ENCODE data around the gene KLHL24.
"Not testable (repeated sequence)": the region's sequence is repeated elsewhere in the genome, so short reads cannot be mapped to it uniquely, and the experiment has no call there.

The KLHL24 gene

GRCh38 chr3:183636221-183637105, 1.0 kb downstream of the KLHL24 start:
- DNase-seq: peak; percentile 98

- DNase-seq: no peak
Observed at GRCh38 chr3:183637106-183637486, 1.7 kb downstream of the KLHL24 start.

GRCh38 chr3:183637633-183638032, 2.2 kb downstream of the KLHL24 start:
- not testable (repeated sequence) for DNase-seq

DNA sequence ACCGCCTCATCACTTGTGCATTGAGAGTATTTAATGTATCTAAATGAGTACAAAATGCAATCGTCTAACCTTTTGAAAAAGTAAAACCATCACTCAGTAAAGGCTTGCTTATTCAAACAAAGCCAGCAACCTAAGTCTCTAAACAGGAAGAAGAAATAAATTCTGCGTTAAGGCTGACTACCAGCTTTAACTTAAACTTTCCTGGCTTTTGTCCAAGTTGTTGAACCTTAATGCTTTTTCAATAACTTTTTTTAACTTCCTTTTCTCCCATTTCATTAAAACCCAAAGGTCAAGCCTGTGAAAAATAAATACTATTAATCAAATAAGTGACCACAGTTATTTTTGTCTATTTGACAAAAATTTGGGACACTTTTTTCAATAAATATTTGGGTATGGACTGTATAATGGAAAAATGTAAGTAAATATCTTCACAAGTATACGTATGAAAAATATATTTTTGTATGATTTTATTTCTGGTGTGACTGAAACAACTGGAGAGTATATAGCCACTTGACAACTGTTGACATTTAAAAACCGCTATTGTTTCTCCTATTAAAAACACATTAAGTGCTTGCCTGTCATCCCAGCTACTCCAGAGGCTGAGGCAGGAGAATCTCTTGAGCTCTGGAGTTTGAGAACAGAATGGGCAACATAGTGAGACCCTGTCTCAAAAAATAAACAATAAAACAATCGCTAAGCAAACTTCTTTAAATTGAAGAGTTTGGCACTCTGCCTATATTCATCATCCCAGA, 2.9 kb downstream of the KLHL24 start:
- no peak for DNase-seq

DNA sequence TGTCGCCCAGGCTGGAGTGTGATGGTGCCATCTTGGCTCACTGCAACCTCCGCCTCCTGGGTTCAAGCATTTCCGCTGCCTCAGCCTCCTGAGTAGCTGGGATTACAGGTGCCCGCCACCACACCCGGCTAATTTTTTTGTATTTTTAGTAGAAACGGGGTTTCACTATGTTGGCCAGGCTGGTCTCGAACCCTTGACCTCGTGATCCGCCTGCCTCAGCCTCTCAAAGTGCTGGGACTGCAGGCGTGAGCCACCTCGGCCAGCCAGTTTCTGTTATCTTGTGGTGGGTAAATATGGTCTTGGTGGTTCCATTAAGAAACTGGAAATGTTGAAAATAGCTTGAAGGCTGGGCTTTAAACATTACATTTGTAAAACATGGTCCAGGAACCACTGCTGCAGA, 5.2 kb downstream of the KLHL24 start:
- not testable (repeated sequence) for DNase-seq

GRCh38 chr3:183641882-183642281, 6.5 kb downstream of the KLHL24 start:
- no peak for DNase-seq

DNA sequence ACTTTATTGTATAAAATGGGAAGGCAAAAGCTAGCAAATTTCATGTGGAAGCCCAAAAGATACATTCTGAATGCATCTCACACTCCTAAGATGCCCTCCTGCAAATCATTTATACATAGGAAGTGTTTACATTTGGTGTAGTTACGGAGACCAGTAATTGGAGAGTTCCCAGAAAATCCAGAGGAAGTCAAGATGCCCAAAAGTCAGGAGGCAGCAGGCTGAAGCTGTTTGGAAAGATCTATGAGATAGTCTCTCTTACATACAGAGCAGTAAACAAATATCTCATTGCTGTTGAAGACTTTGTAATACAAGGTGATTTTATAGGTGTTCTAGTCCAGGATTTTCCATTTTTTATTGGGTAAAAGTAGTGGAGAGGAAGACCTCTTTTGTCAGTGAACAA, 8.8 kb downstream of the KLHL24 start:
- DNase-seq: no peak

- no peak for DNase-seq
Observed at GRCh38 chr3:183645254-183645653, 9.8 kb downstream of the KLHL24 start.

DNA sequence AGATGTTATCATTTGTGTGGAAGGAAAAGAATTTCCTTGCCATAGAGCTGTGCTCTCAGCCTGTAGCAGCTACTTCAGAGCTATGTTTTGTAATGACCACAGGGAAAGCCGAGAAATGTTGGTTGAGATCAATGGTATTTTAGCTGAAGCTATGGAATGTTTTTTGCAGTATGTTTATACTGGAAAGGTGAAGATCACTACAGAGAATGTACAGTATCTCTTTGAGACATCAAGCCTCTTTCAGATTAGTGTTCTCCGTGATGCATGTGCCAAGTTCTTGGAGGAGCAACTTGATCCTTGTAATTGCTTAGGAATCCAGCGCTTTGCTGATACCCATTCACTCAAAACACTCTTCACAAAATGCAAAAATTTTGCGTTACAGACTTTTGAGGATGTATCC, 15.1 kb downstream of the KLHL24 start:
- DNase-seq: no peak

GRCh38 chr3:183653209-183654064, 18.0 kb downstream of the KLHL24 start:
- no peak for DNase-seq

GRCh38 chr3:183654727-183655126, 19.3 kb downstream of the KLHL24 start:
- no peak for DNase-seq

- no peak for DNase-seq
Observed at GRCh38 chr3:183662099-183662498, 26.7 kb downstream of the KLHL24 start.

DNA sequence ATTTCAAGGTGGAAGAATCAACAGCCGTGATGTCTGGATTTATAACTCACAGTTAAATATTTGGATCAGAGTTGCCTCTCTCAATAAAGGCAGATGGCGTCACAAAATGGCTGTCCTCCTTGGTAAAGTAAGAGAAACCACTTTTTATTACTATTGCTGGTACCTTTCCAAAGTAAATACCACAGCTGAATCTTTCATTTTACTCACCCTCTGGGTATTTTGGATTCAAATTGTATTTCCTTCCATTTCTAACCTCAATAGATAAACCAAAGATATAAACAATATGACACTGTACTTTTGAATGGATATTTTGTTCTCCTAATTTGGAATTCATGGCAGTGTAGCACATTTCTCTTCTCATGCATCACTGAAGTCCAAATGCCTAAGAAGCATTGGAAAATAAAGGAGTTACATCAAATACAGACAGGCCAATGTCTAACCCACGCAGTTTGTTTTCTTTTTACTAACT, 29.5 kb downstream of the KLHL24 start:
- DNase-seq: no peak

DNA sequence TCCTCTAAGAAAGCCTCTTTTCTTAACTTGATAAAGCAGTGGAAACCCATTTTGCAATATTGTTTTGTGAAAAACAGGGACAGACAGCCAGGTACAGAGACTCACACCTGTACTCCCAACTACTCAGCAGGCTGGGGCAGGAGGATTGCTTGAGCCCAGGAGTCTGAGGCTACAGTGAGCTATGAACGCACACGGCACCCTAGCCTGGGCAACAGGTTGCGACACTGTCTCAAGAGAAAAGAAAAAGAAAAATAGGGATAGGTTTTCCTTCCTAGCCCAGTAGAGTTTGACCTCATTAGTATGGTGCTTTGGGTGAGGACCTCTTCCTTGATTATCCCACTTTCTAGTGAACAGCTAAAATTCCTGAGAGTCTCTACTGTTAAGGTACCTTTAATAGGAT, 44.6 kb downstream of the KLHL24 start:
- no peak for DNase-seq

DNA sequence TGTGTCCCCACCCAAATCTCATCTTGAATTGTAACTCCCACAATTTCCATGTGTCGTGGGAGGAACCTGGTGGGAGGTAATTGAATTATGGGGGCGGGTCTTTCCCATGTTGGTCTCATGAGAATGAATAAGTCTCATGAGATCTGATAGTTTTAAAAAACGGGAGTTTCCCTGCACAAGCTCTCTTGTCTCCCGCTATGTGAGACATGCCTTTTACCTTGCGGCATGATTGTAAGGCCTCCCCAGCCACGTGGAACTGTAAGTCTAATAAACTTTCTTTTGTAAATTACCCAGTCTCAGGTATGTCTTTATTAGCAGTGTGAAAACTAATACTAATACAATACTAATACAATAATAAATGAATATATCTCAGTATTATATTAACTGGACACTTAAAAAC, 52.3 kb downstream of the KLHL24 start:
- no peak for DNase-seq

DNA sequence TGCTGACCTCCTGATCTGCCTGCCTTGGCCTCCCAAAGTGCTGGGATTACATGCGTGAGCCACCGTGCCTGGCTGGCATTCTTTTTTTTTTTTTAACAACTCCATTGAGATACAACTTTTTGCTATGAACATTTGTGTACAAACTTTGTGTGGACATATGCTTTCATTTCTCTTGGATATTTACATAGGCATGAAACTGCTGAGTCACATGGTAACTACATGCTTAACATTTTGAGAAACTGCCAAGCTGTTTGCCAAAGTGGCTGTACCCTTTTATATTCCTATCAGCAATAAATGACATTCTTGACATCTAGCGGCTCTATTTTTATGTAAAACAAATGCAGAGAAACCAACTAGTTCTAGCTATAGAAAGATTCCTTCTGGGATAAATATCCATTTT, 53.5 kb downstream of the KLHL24 start:
- DNase-seq: no peak

GRCh38 chr3:183689621-183690020, 54.2 kb downstream of the KLHL24 start:
- not testable (repeated sequence) for DNase-seq

GRCh38 chr3:183690402-183690995, 55.1 kb downstream of the KLHL24 start:
- no peak for DNase-seq

DNA sequence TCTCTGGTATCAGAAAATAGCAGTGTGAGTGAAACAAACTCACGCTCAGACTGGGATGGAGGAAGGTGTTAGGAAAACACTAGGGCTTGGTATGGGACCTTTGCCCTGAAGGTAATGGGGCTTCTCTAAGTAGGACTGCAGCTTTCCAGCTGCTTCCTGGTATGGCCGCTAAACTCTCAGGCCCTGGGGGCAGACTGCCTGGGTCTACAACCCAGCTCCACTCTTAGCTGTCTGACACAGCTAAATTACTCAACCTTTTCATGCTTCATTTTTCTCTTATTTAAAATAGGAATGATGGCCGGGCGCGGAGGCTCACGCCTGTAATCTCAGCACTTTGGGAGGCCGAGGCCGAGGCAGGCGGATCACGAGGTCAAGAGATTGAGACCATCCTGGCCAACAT, 57.0 kb downstream of the KLHL24 start:
- no peak for DNase-seq

- DNase-seq: no peak
Observed at GRCh38 chr3:183695569-183696364, 60.3 kb downstream of the KLHL24 start.

DNA sequence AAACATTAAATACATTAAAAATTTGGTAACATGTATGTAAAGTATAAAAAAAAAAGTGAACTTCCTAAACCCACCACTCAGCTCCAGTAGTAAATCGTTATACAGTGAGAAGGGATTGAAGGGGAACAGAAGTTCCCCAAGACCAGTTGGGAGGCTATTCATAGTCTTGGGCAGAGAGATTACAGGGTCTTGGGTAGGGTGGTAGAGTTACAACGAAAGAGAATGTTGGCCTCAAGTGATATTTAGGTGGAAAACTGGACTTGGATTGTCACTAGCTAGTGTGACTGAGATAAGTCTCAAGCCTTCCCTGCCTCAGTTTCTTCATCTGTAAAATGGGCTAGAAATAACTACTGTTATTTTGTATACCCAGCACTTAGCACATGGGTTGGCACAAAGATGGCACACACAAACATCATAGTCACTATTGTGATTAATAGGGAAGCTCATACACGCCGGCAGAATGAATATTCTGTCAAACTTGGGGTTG, 61.7 kb downstream of the KLHL24 start:
- no peak for DNase-seq

Data from NCI-H1436 treated with DMSO at 0.1 percent for 48 hours (cell line).